MM.1S (cell line): ENCODE measurements around the gene FADD.

Experiments
- EZH2 ChIP-seq: fragments of 300-600 bp; sonication (generic); optimal IDR thresholded peaks from 2 replicates; pipeline ENCODE3; 2017; ENCODE audit warnings: low read depth, mild to moderate bottlenecking, antibody characterized with exemption, low read length, mixed read lengths
- EZH2phosphoT487 ChIP-seq: fragments of 300-600 bp; sonication (generic); IDR thresholded peaks from 2 replicates; pipeline ENCODE4 v1.6.1; 2018; ENCODE audit warnings: antibody characterized with exemption, low read length
- TF ChIP-seq, protein P1 (sequence below): fragments of 300-600 bp; sonication (generic); IDR thresholded peaks from 2 replicates; pipeline ENCODE4 v1.5.1; 2016; ENCODE audit warnings: antibody characterized with exemption, low read length, mixed read lengths

DNA sequence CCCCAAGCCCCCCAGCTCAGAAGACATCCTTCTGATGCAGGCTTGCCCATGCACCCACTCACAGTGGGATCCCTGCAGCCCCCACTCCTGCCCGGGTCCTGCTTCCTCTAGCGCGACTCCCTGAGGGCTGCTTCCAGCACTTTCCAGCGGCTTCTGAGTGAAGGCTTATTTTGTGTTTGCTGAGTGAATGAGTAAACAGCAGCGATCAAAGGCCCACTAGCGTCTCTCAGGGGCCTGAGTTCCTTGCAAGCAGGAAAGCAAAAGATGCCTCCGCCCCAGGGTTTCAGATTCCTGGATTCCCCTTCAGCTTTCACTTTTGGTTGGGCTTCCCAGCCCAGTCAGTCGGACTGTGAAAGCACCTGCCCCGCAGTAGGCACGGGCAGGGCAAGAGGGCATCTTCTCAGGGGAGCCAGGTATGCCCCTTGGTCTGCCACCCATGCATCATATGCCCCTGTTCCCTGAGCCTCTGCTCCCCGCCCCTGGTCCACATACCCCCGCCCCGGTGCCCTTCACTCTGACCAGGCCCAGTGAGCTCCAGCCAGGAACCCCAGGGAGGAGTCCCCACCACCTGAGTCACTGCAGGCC, 9.2 kb downstream of the FADD start:
- TF ChIP-seq, protein P1, sequence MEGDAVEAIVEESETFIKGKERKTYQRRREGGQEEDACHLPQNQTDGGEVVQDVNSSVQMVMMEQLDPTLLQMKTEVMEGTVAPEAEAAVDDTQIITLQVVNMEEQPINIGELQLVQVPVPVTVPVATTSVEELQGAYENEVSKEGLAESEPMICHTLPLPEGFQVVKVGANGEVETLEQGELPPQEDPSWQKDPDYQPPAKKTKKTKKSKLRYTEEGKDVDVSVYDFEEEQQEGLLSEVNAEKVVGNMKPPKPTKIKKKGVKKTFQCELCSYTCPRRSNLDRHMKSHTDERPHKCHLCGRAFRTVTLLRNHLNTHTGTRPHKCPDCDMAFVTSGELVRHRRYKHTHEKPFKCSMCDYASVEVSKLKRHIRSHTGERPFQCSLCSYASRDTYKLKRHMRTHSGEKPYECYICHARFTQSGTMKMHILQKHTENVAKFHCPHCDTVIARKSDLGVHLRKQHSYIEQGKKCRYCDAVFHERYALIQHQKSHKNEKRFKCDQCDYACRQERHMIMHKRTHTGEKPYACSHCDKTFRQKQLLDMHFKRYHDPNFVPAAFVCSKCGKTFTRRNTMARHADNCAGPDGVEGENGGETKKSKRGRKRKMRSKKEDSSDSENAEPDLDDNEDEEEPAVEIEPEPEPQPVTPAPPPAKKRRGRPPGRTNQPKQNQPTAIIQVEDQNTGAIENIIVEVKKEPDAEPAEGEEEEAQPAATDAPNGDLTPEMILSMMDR, result no peak
- TF ChIP-seq EZH2, result no peak
- TF ChIP-seq EZH2phosphoT487, result no peak
